CD4-positive, alpha-beta T cell (primary cell): ENCODE measurements around the gene DDIAS. TPM values are rescaled to one million over a fixed set of nuclear protein-coding genes. Genes with fewer than 3 reads are reported as not detected.
A peak's percentile ranks its signal among the peaks of the same experiment; 100 is the strongest.
"Not testable (repeated sequence)": the region's sequence is repeated elsewhere in the genome, so short reads cannot be mapped to it uniquely, and the experiment has no call there.

Experiments used
- ATAC-seq: fragments of 200-7000 bp; cut with Tn5 transposase; one replicate; pipeline ENCODE4 v1.10.0; 2022; ENCODE audit warnings: mild to moderate bottlenecking; ENCODE audit not compliant: poor library complexity
- CTCF ChIA-PET: fragments of 350-600 bp; sonication (Branson Sonifier 250); formaldehyde crosslinking; loops from one replicate; lab custom pipeline; 2021; ENCODE audit warnings: antibody characterized with exemption, inconsistent platforms; lab: Charles Lee
- POLR2A ChIA-PET: fragments of 350-600 bp; sonication (Branson Sonifier 250); formaldehyde crosslinking; loops from one replicate; lab custom pipeline; 2021; ENCODE audit warnings: antibody characterized with exemption, inconsistent platforms; lab: Charles Lee
- DNase-seq, 14 experiments: peaks; one replicate each; pipeline ENCODE4 v3.0.0-alpha.2; 2013 to 2020; ENCODE audit warnings: mixed read lengths in 2 of 14
- H3K27ac ChIP-seq, 2 donors: one replicate each; pipeline versions ENCODE4 v1.5.1 to v1.7.0; 2013; ENCODE audit warnings: low read length in 2 of 2, low read depth in 1 of 2, mild to moderate bottlenecking in 1 of 2
- H3K27me3 ChIP-seq, 2 experiments: 1 replicate in 1 of 2; 2 replicates in 1 of 2; pipeline versions ENCODE4 v1.6.1 to v1.7.0; 2013; ENCODE audit warnings: low read length in 2 of 2, control low read depth in 1 of 2, mild to moderate bottlenecking in 1 of 2, moderate library complexity in 1 of 2; ENCODE audit not compliant: insufficient read depth in 2 of 2, control insufficient read depth in 1 of 2
- H3K36me3 ChIP-seq: one replicate; pipeline ENCODE4 v1.6.1; 2013; ENCODE audit warnings: low read length, control low read depth; ENCODE audit not compliant: insufficient read depth
- H3K4me1 ChIP-seq: one replicate; pipeline ENCODE4 v1.6.1; 2013; ENCODE audit warnings: low read length, control low read depth; ENCODE audit not compliant: insufficient read depth
- H3K4me3 ChIP-seq: one replicate; pipeline ENCODE4 v1.5.1; 2013; ENCODE audit warnings: mild to moderate bottlenecking, low read length, moderate library complexity
- H3K9me3 ChIP-seq, 2 experiments: 1 replicate in 1 of 2; 2 replicates in 1 of 2; pipeline versions ENCODE4 v1.6.1 to v1.7.0; 2013; ENCODE audit warnings: low read length in 2 of 2, mild to moderate bottlenecking in 2 of 2, control low read depth in 1 of 2, moderate library complexity in 1 of 2; ENCODE audit not compliant: control insufficient read depth in 1 of 2, insufficient read depth in 1 of 2
- H3K27ac Mint-ChIP-seq: one replicate; pipeline ENCODE4 v1.8.0; 2020; ENCODE audit warnings: mixed read lengths
- H3K27me3 Mint-ChIP-seq: one replicate; pipeline ENCODE4 v1.8.0; 2021; ENCODE audit warnings: mixed read lengths
- H3K36me3 Mint-ChIP-seq: one replicate; pipeline ENCODE4 v1.8.0; 2021; ENCODE audit warnings: low read depth, mixed read lengths
- H3K4me1 Mint-ChIP-seq: one replicate; pipeline ENCODE4 v1.8.0; 2021; ENCODE audit warnings: low read depth, mixed read lengths
- H3K4me3 Mint-ChIP-seq: one replicate; pipeline ENCODE4 v1.8.0; 2020; ENCODE audit warnings: mild to moderate bottlenecking, mixed read lengths
- H3K9me3 Mint-ChIP-seq: one replicate; pipeline ENCODE4 v1.8.0; 2020; ENCODE audit warnings: mixed read lengths
- intact Hi-C, 2 experiments: fragments of 100-400 bp; cut with DNase I in 1 of 2; cut with micrococcal nuclease in 1 of 2; formaldehyde crosslinking; loops; one replicate each; pipeline versions ENCODE4 v1.15.1 to v1.9.0; 2023 to 2025; cut with DNase I, micrococcal nuclease
- total RNA-seq, 174 experiments: library from RNA in 2 of 174; stranded (reverse) in 2 of 174; gene quantifications; one replicate each; pipeline ENCODE4 v1.2.3 and lab custom pipeline; 2021 to 2026
- TF ChIP-seq, protein P1 (sequence below): fragments of 200-600 bp; IDR thresholded peaks from one replicate; pipeline ENCODE4 v1.8.0; 2022; ENCODE audit warnings: antibody characterized with exemption, mild to moderate bottlenecking

Gene DDIAS
- total RNA-seq, 2 experiments from 2014 or later, result 0.59 to 0.85 TPM

DNA sequence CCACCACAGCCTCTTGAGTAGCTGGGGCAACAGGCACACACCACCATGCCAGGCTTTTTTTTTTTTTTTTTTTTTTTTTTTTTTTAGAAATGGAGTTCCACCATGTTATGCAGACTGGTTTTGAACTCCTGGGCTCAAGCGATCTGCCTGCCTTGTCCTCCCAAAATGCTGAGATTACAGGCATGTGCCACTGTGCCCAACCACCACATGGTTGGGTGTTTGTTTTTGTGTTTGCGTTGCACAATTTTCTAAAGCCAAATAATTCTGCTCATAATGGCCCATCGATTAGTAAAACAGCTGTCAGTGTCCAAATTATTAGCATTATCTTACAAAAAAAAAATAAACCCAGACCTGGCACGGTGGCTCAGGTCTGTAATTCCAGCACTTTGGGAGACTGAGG, 65.8 kb downstream of the DDIAS start:
- TF ChIP-seq, protein P1, sequence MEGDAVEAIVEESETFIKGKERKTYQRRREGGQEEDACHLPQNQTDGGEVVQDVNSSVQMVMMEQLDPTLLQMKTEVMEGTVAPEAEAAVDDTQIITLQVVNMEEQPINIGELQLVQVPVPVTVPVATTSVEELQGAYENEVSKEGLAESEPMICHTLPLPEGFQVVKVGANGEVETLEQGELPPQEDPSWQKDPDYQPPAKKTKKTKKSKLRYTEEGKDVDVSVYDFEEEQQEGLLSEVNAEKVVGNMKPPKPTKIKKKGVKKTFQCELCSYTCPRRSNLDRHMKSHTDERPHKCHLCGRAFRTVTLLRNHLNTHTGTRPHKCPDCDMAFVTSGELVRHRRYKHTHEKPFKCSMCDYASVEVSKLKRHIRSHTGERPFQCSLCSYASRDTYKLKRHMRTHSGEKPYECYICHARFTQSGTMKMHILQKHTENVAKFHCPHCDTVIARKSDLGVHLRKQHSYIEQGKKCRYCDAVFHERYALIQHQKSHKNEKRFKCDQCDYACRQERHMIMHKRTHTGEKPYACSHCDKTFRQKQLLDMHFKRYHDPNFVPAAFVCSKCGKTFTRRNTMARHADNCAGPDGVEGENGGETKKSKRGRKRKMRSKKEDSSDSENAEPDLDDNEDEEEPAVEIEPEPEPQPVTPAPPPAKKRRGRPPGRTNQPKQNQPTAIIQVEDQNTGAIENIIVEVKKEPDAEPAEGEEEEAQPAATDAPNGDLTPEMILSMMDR, result no peak
- Histone ChIP-seq H3K4me3 (no peak overlapping the region), H3K27me3 (no peaks in the 10 kb centered on the region), H3K9me3 (peaks cover 0 to 6% of the 10 kb centered on the region in 2 experiments), H3K27ac (no peak overlapping the region), H3K36me3 (no peaks in the 10 kb centered on the region), H3K4me1 (peaks cover 17% of the 10 kb centered on the region)
- Mint-ChIP-seq H3K36me3 (no peaks in the 10 kb centered on the region), H3K4me3 (no peak overlapping the region), H3K27ac (peak overlapping the region; percentile 11), H3K4me1 (peaks cover 70% of the 10 kb centered on the region), H3K9me3 (peaks cover 3% of the 10 kb centered on the region), H3K27me3 (no peaks in the 10 kb centered on the region)
- DNase-seq, result no peak
- CTCF ChIA-PET, result no interaction called here
- no peak for ATAC-seq
- POLR2A ChIA-PET, result no interaction called here
- intact Hi-C loops, result loop anchor here in 1 of 2 experiments (5.0 kb wide), 1 partner anchor 35 kb away; no protein-coding TSS in a partner anchor

DNA sequence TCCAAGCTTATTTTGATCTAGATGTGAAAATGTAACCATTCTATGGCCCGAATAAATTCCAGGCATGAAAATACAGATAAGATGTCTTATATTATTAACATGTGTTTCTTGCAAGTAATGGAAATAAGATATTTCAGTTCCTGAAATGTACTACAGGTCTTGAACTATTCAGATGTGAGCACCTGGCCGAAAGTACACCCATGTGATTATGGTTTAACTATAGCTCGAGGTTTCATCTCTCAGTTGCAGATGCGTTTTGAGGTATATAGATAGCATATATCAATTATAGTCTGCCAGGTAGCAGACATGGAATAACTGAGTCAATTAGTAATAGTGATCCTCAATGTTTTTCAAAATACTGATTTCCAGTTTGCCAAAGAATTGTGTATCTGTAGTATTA, 68.3 kb downstream of the DDIAS start:
- TF ChIP-seq, protein P1, result no peak
- H3K4me3 Mint-ChIP-seq, result peak overlapping the region; percentile 71
- ATAC-seq (peak; percentile 21), DNase-seq (no peak)
- H3K27me3 Mint-ChIP-seq, result no peaks in the 10 kb centered on the region
- Histone ChIP-seq H3K9me3 (peaks cover 0 to 6% of the 10 kb centered on the region in 2 experiments), H3K4me3 (no peak overlapping the region), H3K27me3 (no peaks in the 10 kb centered on the region), H3K36me3 (no peaks in the 10 kb centered on the region), H3K27ac (no peak overlapping the region), H3K4me1 (peaks cover 17% of the 10 kb centered on the region)
- H3K27ac Mint-ChIP-seq, result peak overlapping the region; percentile 86
- peaks cover 3% of the 10 kb centered on the region for H3K9me3 Mint-ChIP-seq
- intact Hi-C loops, result loop anchor here (2.0 to 5.0 kb wide), 3 partner anchors 13 to 187 kb away; partner anchors contain the start of gene PCF11 (in 1 of the 2)
- peaks cover 54% of the 10 kb centered on the region for H3K4me1 Mint-ChIP-seq
- POLR2A ChIA-PET, result interaction anchor here (1.1 to 2.4 kb wide), 4 partner anchors 9 to 187 kb away, joined by 4 to 18 read pairs (median 8); partner anchors contain the start of genes PCF11 and RAB30
- no peaks in the 10 kb centered on the region for H3K36me3 Mint-ChIP-seq
- CTCF ChIA-PET, result no interaction called here

DNA sequence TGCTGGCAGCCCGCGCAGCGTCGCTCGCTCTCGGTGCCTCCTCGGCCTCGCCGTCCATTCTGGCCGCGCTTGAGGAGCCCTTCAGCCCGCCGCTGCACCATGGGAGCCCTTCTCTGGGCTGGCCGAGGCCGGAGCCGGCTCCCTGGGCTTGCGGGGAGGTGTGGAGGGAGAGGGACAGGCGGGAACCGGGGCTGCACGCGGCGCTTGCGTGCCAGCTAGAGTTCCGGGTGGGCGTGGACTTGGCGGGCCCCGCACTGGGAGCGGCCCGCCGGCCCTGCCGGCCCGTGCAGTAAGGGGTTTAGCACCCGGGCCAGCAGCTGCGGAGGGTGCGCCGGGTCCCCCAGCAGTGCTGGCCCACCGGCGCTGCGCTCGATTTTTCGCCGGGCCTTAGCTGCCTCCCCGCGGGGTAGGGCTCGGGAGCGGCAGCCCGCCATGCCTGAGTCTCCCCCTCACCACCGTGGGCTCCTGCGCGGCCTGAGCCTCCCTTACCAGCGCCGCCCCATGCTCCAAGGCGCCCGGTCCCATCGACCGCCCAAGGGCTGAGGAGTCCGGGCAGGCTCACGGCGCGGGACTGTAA, 69.1 kb downstream of the DDIAS start:
- H3K4me3 ChIP-seq, H3K27ac ChIP-seq, H3K27me3 Mint-ChIP-seq, ATAC-seq, H3K9me3 ChIP-seq, CTCF ChIA-PET, H3K36me3 Mint-ChIP-seq, DNase-seq, H3K36me3 ChIP-seq, H3K9me3 Mint-ChIP-seq, H3K27me3 ChIP-seq: not testable (repeated sequence)
- intact Hi-C loops, result loop anchor here in 1 of 2 experiments (1.0 to 5.0 kb wide), 3 partner anchors 10 to 187 kb away; partner anchors contain the start of gene PCF11
- Mint-ChIP-seq H3K4me3 (peak overlapping the region; percentile 92), H3K4me1 (peaks cover 46% of the 10 kb centered on the region), H3K27ac (peak overlapping the region; percentile 90)
- POLR2A ChIA-PET, result interaction anchor here (0.6 to 2.7 kb wide), 10 partner anchors 10 to 318 kb away, joined by 3 to 30 read pairs (median 6); partner anchors contain the start of genes DDIAS, PCF11 and RAB30
- H3K4me1 ChIP-seq, result peaks cover 15% of the 10 kb centered on the region

DNA sequence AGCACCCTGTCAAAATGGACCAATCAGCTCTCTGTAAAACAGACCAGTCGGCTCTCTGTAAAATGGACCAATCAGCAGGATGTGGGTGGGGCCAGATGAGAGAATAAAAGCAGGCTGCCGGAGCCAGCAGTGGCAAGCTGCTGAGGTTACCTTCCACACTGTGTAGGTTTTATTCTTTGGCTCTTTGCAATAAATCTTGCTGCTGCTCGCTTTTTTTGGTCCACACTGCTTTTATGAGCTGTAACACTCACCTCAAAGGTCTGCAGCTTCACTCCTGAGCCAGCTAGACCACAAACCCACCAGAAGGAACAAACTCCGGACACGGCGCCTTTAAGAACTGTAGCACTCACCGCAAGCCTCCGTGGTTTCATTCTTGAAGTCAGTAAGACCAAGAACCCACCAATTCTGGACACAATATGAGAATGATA, 70.0 kb downstream of the DDIAS start:
- H3K27me3 ChIP-seq, H3K36me3 ChIP-seq, H3K9me3 Mint-ChIP-seq, H3K27me3 Mint-ChIP-seq, H3K27ac ChIP-seq, H3K36me3 Mint-ChIP-seq, H3K9me3 ChIP-seq: not testable (repeated sequence)
- Mint-ChIP-seq H3K27ac (peak overlapping the region; percentile 90), H3K4me1 (peaks cover 46% of the 10 kb centered on the region), H3K4me3 (peak overlapping the region; percentile 92)
- DNase-seq (peak in 10 of 14 experiments; percentile 16 to 61 (median 40)), ATAC-seq (peak; percentile 62)
- ChIA-PET CTCF (interaction anchor here (0.8 kb wide), 1 partner anchor 11 kb away, joined by 3 read pairs; no protein-coding TSS in a partner anchor), POLR2A (interaction anchor here (0.6 to 2.7 kb wide), 10 partner anchors 9 to 317 kb away, joined by 3 to 30 read pairs (median 4); partner anchors contain the start of genes DDIAS and PCF11)
- peak overlapping the region; percentile 49 for H3K4me3 ChIP-seq
- peaks cover 10% of the 10 kb centered on the region for H3K4me1 ChIP-seq
- intact Hi-C loops, result loop anchor here in 1 of 2 experiments (1.0 to 5.0 kb wide), 3 partner anchors 11 to 186 kb away; partner anchors contain the start of gene PCF11
